Measurements from ENCODE around the gene BCL3.

The BCL3 gene

DNA sequence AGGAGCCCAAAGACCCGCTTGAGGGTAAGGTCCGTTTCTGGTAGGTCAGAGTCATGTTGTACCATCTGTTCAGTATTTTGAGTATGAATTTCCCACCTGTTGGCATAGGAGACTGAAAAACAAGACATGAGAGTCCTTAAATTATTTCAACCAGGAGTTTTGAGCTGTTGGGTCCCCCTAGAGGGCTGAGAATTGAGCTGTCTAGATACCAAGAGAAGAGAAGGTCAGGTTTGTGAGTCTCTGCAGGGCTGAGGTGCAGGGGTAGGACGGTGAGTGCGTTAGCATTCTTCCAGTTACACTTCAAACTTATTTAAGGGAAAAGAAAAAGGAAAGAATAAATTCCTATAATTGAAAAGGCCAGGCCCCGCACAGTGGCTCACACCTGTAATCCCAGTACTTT lies 34.2 kb downstream of the BCL3 start:
- TF ChIP-seq, protein P1, sequence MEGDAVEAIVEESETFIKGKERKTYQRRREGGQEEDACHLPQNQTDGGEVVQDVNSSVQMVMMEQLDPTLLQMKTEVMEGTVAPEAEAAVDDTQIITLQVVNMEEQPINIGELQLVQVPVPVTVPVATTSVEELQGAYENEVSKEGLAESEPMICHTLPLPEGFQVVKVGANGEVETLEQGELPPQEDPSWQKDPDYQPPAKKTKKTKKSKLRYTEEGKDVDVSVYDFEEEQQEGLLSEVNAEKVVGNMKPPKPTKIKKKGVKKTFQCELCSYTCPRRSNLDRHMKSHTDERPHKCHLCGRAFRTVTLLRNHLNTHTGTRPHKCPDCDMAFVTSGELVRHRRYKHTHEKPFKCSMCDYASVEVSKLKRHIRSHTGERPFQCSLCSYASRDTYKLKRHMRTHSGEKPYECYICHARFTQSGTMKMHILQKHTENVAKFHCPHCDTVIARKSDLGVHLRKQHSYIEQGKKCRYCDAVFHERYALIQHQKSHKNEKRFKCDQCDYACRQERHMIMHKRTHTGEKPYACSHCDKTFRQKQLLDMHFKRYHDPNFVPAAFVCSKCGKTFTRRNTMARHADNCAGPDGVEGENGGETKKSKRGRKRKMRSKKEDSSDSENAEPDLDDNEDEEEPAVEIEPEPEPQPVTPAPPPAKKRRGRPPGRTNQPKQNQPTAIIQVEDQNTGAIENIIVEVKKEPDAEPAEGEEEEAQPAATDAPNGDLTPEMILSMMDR (IDR thresholded peaks at IDR 0.05; ENCODE audit: insufficient read depth, low read depth, low read length, missing control alignments): no peak
- no peak for DNase-seq (ENCODE audit: low read depth)
- H3K4me3 ChIP-seq (ENCODE audit: low read length): no peak overlapping the region

DNA sequence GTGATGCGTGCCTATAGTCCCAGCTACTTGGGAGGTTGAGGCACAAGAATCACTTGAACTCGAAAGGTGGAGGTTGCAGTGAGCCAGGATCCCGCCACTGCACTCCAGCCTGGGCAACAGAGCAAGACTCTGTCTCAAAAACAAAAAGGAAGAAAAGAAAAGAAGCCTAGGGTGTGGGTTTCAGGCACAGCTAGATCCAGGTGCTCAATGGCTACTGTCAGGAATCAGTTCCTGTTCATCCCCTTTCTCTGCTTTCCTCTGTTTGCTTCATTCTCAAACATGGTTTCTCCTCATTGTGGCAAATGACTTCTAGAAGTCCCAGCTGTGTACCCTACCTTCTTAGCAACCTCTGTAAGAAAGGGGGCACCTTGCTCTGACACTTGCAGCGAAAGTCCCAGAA lies 35.0 kb downstream of the BCL3 start:
- TF ChIP-seq, protein P1 (IDR thresholded peaks at IDR 0.05; ENCODE audit: insufficient read depth, low read depth, low read length, missing control alignments): no peak
- no peak overlapping the region for H3K4me3 ChIP-seq (ENCODE audit: low read length)
- no peak for DNase-seq (ENCODE audit: low read depth)

DNA sequence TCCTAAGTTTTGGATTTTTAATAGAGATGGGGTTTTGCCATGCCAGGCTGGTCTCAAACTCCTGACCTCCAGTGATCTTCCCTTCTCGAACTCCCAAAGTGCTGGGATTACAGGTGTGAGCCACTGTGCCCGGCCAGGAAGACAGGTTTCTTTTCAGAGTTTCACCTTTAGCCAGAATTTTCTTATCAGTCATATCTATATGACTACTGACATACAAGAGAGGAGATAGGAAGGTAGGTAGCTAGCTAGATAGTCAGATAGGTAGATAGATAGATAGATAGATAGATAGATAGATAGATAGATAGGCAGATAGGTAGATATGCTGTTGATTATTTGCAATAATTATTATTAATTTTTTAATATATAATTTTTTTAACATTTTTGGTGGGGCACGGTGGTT lies 36.8 kb downstream of the BCL3 start:
- DNase-seq (ENCODE audit: low read depth): no peak
- TF ChIP-seq, protein P1 (IDR thresholded peaks at IDR 0.05; ENCODE audit: insufficient read depth, low read depth, low read length, missing control alignments): no peak
- no peak overlapping the region for H3K4me3 ChIP-seq (ENCODE audit: low read length)

DNA sequence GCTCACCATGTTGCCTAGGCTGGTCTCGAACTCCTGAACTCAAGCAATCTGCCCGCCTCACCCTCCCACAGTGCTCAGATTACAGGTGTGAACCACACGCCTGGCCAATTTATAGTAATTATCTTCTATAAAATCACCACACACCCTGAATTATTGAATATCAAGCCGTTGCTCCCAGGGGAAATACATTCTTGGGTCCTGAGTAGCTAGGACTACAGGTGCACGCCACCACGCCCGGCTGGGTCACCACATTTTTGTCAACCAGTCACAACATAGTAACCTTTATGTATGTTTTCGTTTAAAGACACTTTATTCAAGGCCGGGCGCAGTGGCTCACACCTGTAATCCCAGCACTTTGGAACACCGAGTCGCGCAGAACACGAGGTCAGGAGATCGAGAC lies 37.5 kb downstream of the BCL3 start:
- TF ChIP-seq, protein P1 (IDR thresholded peaks at IDR 0.05; ENCODE audit: insufficient read depth, low read depth, low read length, missing control alignments): no peak
- DNase-seq (ENCODE audit: low read depth): no peak
- no peak overlapping the region for H3K4me3 ChIP-seq (ENCODE audit: low read length)

DNA sequence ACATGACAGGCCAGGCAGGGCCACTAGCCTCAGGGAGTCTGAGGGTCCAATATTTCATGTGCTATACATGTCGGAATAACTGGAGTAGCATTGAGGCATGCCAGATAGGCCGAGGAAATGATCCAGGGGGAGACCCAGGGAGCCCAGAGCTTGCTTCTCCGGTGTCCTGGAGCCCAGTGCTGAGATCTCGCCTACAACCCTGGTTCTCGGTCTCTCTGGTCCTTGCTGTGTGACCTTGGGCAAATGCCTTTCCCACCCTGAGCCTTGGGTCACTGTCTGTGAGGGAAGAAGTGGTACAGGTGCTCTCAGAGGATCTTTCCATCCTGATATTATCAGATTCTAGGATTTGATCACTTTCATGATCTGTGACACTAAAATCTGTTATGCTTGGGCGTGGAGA lies 40.5 kb downstream of the BCL3 start:
- no peak for DNase-seq (ENCODE audit: low read depth)
- H3K4me3 ChIP-seq (ENCODE audit: low read length): no peak overlapping the region
- TF ChIP-seq, protein P1 (IDR thresholded peaks at IDR 0.05; ENCODE audit: insufficient read depth, low read depth, low read length, missing control alignments): no peak

DNA sequence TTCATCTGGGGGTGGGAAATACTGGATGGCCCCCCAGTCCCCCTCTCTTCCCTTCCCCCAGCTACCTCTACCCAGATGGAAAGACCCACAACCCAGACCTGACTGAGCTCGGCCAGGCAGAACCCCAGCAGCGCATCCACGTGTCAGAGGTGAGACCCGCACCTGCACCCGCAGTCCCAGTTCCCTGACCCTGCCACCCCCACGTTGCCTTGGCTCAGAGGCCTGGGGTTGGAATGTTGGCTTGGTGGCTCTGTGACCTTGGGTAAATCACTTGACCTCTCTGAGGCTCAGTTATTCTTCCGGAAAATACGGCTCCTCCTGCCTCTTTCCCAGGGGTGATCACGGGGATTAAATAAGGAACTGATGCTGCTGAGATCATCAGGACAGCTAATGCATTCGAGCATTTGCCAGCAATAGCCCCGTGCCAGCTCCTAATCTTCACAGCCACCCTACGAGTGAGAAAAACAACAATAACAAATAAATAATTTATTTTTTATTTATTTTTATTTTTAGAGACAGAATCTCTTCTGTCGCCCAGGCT lies 41.5 kb downstream of the BCL3 start:
- no peak overlapping the region for H3K4me3 ChIP-seq (ENCODE audit: low read length)
- TF ChIP-seq, protein P1 (IDR thresholded peaks at IDR 0.05; ENCODE audit: insufficient read depth, low read depth, low read length, missing control alignments): no peak
- DNase-seq (ENCODE audit: low read depth): no peak

DNA sequence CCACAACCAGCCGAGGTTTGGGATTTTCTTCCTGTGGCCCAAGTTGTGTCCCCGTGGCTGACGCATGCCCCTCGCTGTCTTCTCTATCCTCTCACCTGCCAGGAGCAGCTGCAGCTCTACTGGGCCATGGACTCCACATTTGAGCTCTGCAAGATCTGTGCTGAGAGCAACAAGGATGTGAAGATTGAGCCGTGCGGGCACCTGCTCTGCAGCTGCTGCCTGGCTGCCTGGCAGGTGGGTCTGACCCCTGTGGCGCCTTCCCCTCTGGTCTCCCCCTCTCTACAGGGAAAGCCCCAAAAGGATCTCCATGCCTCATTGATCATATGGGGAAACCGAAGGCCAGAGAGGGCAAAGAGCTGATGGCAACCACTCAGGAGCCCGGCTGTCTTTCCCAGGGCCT lies 43.8 kb downstream of the BCL3 start:
- TF ChIP-seq, protein P1 (IDR thresholded peaks at IDR 0.05; ENCODE audit: insufficient read depth, low read depth, low read length, missing control alignments): no peak
- no peak for DNase-seq (ENCODE audit: low read depth)

More for the DNA sequence above, 43.8 kb downstream of the BCL3 start:
- H3K4me3 ChIP-seq (ENCODE audit: low read length): no peak overlapping the region

Data from epithelial cell of esophagus (primary cell).